Hematopoietic multipotent progenitor cell treated with erythropoietin and hydrocortisone succinate and interleukin-3 and kit ligand, for 17 days (in vitro differentiated cells): Measurements from ENCODE around the gene FYN.

ENCODE experiments used
- DNase-seq: peaks from one replicate; pipeline ENCODE4 v3.0.0-alpha.2; 2015; ENCODE audit warnings: low spot score

The FYN gene

DNA sequence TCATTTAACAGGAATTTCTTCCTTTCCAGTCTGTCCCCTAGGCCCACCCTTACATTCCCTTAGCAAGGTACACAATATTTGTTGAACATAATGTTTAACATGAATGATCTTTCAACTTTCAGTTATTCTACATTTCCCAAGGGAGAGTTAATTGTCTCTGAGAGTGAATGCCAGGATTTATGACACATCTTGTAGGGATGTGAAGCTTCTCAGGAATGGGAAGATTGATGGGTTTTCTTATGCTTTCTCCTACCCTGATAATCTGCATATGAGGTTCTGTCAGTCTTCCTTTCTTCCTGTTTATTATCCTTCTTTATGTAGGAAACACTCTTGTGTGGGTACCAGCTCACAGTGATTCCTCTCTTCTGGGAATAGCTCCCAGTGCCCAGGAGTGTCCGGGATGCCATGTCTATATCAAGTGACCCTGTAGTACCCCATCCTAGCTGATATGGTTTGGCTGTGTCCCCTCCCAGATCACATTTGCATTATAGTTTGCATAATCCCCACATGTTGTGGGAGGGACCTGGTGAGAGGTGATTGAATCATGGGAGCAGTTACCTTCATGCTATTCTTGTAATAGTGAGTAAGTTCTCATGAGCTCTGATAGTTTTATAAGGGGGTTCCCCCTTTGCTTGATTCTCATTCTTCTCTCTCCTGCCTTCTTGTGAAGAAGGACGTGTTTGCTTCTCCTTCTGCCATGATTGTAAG, 7.1 kb upstream of the FYN start:
- no peak for DNase-seq

DNA sequence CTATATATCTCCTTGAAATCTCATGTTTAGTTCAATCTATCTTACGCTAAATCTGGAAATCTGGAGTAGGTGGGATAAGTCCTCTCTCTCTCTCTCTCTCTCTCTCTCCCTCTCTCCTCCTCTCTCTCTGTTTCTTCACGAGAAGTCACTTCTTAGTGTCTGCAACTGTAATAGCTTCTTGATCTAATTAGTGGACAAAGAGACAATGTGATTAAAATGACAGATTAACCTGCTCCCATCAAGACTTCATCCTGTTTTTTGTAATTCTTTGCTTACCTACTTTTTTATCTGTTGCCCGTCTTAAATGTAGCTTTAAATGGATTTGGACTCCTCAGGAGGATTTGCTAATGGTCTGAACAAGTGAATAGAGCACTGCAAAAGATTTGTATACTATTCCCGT, 2.5 kb upstream of the FYN start:
- DNase-seq = no peak

DNA sequence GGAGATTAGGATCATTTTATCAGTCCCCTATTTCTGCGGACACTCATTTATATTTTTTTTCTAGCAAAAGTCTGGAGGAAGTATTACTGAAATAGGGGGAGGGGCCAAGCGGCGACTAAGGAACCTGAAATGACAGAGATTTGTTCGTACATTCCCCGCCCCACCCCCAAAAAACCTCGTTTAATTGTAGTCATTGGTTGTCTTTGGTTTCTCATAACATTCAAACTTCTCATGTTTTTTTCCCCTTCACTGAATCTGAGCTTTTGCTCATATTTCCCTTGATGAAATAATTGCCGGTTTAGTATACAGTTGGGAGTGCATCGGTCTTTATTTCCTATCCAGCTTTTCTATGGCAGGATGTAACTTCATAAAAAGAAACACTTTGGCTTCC, 768 bp upstream of the FYN start:
- DNase-seq = no peak

DNA sequence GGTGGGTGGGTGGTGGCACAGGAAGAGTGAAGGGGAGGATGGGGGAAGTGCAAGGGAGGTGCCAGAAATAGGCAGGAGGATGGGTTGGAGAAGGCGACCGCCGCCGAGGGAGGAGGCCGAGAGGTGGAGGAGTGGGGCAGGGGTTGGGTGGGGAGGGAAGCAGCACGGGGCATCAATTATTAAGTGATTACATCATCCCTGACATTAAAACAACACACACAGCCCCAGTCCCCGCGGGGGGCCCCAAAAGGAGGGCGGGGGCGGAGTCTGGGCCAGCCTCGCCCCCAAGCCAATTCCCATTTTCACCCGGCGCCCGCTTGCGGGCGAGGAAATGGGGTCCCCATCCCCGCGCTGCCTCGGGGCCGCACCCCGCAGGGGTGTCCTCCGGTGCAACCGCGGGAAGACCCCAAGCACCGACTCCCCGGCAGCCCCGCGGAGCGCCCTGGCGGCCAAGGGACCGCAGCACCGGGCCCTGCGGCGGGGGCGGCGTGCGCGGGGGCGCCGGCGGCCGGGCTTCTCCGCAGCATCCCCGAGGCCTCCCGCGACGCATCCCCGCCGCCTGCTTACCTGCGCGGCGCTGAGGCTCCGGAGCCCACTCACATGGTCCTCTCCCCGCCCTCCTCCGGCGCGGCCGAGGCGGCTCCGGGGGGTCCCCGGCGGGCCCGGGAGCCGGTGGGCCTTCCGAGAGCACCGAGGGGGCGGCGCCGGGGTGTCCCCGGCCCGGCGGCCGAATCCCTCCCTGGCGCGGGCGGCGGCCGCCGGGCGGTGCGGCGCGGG, 663 bp downstream of the FYN start:
- DNase-seq = no peak

DNA sequence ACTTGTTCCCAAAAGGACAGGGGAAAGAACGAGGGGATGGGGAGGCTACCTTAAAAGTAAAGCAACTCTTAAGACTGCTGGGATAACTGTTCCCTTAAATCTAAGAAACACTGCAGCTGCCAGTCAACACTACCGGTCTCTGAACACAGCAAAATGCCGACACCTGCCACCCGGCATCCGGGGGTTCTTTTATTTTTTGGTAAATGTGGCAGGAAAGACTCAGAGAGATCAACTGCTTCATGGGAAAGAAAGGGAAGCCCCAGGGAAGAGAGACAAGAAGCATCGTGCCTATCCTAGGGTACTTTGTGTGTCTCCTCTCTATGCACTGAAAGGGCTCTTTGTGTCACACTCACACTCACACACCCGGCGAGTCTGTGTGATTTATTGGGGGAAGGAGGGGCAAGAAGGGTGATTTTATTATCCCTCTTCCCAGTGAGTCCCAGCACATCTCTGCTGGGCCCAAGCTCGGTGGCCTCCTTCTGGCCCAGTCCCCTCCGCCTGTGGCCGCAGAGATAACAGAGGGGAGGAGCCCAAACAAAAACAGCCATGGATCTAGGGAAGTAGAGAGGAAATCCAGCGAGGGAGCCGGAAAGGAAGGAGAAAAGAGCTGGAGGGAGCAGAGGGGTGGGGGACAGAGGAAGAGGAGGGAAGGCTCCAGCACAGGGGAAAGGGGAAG, 1.4 kb downstream of the FYN start:
- DNase-seq = peak; percentile 17

DNA sequence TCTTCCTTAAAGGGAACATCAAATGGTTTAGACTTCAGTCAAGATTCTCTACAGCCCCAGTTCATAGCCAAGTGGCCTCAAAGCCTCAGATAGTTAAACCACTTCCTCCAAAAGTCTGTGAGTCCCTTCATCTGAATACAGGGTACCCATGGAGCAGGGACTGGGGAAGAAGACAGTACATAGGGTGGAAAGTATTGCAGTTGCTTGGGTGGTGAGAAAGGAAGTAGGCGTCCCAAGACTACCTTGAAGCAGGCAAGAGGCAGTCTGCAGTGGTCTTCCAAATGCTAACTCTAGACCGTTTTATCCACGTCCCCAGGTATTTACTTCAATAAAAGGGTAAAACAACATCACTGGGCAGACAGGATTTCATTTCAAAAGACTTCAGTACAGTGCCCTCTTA, 2.0 kb downstream of the FYN start:
- DNase-seq = no peak

DNA sequence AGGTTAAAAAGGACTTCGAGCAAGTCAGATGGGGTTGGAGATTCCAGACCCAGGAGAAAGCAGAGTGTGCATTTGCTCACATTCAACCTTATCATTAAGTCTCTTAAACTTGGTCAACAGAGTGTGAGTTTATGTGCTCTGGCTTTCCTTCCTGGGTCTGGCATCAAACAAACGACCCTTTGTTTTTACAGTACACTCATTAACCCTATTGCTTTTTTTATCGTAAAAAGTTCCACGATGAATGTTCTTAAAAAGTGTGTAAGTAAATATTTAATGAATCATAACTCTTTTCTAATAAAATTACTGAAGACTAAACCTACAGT, 2.5 kb downstream of the FYN start:
- no peak for DNase-seq

DNA sequence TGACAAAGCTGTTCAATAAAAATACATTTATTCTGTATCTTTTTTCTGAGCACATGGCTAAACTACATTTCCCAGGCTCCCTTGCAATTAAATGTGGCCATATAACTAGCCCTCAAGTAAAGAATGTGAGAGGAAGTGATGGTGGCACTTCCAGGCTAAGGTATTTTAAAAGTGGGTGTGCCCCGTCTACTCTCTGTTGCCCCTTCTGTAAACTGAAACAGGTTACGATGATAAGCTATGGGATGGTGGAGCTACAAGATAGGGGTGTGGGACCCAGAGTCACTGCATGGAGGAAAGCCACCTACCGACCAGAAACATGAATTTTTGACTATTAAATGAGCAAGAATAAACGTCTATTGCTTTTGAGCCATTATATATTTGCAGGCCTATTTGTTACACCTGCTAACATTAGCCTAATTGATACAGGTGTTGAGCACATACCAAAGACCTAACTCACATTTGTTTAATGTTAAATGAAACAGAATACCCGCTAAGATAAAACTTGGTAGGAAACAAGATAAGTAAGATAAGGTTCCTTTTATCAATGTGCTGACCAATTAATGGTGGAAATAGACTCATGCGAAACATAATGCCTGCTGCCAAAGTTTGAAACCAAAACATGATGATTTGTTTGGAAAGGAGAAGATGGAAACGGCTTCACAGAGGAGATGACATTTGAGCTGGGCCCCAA, 3.1 kb downstream of the FYN start:
- DNase-seq = no peak

DNA sequence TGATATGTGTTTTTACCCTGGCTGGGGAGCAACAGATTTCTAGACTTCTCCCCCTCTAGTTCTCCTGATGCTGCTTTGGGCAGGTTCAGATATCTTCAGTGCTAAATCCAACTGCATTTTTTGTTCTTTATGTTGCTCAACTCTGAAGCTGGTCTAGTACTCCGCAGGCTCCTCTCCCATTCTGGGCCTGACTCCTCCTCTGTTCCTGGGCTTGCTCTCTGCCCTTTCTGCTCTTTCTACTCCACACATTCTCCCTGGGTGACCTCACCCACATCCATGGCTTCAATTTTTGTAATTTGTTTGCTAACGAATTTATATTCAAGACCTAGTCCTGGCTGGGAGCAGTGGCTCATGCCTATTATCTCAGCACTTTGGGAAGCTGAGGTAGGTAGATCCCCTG, 6.4 kb downstream of the FYN start:
- DNase-seq = no peak

DNA sequence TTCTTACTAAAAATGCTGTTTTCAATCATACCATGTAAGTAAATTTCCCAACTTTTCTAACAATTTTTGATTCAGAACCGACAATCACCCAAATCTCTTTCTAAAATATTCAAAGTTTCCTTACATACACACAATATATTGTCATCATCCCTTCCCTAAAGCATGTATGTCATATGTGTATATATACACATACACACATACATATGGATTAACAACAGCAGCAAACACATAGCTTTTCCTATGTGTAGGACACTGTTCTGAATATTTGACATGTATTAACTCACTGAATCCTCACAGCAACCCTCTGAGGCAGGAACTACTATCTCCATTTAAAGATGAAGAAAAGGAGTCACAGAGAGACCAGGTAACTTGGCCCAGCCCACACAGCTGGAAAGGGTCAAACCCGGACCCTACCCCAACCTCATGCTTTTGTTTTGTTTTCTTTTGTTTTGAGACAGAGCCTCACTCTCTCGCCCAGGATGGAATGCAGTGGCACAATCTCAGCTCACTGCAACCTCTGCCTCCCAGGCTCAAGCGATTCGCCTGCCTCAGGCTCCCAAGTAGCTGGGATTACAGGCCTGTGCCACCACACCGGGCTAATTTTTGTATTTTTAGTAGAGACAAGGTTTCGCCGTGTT, 7.2 kb downstream of the FYN start:
- DNase-seq = no peak

DNA sequence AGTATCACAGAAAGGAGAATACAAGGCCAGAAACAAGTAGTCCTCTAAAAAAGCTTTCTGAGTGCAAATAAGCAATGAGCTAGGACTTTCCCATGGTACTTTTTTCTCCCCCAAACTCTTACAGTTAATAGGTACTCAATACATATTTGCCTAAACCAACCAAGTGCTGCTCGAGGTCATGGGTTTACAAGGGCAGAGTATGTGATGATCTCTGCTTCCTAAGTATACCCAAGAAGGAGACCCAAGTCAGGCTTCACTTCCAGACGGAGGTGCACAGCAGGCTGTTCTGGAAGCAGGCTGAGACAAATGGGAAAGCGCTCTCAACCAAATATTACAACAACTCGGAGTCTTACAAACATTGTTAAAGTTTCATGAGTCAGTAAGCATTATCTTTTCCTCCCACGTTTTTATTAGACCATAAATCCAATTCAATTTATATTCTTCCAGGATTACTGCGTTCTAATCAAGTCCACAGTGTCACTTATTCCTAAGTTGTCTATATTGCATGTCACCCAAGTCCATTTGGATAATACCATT, 8.1 kb downstream of the FYN start:
- DNase-seq = no peak

DNA sequence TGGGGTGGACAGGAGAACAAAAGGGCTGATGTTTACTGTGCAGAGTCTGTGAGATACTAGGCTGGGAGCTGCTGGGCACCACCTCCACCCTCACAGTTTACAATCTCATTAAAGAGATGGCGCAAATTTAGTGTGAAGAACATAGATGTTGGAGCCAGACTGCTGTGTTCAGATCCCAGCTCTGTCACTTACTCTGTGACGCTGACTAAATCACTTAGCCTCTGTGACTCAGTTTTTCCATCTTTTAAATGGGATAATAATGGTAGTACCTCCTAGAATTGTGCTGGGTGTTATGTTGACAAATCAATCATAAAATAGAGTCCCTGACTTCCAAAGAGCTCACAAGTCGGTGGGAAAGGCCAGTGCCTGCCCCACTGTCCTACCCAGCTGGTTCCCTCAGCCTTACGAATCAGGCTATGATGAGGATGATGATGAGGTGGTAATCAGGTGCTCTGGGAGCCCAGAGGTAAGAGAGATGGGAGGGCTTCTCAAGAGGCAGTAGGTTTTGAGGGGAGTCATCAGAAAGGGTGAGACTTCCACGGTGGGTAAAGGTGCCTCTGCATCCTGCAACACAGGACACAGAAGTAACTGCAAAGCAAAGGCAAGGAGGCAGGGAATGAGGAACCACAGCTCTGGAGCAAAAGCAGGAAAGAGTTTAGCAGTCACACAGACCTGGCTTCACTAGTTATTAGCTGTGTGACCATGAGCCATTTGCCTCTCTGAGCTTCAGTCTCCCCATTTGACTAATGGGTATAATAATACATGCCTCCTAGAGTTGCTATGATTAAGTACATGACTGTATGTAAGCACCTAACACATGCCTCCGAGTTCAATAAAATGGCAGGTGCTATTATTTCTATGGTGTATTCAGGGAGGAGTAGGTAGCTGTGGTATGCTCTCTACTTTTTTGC, 8.9 kb downstream of the FYN start:
- DNase-seq = no peak

DNA sequence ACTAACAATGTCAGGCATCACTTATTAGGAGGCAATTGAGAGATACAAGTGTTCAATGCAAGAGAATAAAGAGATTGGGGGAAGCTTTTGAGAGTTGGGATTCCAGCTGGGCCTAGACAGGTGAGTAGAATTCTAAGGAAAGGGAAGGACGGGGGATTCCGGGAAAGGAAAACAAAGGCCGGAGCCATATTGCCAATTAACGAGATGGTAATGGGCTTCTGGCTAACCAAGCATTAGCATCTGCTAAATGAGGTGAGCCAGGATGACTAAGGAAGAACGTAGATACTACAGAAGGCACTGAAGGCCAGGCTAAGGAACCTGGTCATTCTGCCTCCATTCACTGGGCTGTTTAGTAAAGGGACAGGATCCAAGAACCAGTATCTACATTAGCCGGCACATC, 10.5 kb downstream of the FYN start:
- DNase-seq = no peak

DNA sequence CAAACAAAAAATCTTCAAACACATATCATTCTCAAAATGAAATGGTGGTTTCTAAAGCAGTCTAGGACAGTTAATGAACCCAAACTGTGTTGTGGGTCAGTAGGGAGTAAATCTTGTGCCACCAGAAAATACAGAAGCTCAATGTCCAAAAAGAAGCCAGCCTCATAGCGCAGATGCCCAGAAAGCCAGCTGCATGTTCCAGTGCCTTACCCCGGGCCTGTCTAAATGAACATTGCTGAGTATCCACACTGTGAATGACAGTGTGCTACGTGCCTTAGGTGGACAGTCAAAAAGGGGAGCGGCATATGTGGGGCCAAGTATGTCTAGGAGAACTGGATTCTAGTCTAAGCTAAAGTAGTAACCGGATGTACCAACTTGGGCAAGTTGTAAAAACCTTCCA, 10.9 kb downstream of the FYN start:
- DNase-seq = no peak

DNA sequence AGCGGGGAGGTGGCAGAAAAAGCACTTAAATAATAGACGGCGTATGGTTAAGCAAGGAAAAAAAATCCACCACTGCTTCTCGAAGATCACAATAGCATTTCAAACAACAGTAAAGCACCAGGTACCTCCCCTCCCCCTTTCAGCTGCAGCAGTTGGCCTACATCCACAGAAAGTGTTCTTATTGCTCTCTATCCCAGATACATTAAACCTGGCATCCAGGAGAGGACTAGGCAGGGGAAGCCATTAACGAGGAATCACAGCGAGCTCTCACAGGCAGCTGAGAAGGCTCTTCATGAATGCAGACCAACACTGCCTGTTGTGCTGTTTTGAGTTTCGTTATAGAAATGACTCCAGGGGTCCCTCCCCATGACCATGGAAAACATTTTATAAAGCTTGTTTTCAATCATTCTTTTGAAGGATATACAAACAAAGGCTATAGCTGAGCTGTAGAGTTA, 11.8 kb downstream of the FYN start:
- no peak for DNase-seq

DNA sequence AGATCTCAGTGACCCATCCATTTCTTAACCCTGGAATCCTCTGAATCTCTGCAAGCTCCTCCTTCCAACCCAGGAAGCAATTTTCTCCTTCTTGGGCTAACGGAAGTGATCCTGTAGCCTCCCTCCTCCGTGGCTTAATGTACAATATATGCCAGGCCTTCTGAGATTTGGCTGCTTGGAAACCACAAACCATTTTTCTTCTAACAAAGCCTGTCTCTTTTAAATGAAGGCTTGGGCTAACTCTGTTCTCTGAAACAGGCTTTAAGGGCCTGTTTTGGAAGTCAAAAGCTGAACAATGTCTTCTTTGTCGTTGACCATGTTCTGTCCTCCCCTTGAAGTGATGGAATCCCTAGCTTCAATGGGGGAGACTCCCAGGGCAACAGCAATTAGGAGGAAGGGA, 14.9 kb downstream of the FYN start:
- no peak for DNase-seq

DNA sequence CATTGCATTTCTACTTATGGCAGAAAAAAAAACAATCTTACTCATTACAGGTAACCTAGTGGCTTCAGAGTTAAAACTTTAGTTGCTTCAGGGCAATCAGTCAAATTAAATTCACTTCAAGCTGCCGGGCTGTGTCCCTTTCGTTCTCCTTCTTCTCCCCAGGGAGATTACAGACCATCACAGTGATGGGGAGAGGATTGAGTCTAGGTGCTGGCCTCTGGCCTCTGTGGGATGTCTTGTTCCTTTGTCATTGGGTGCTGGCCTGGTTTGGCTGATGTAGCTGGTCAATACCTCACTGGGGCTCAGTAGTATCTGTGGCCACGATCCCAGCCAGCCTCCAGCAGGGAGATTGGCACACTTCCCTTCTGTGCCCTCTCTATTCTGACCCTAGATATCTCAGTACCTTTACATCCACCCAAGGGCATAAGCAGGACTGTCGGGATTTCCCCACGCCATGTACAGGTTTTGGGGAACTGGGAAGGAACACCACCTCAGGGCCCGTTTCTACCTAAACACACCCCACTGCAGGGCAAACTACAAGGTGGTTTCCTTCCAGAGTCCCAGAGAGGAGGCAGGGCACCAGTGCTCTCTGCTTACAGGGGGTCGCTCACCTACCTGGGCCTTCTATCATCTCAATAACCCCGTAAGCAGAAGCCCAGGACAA, 15.4 kb downstream of the FYN start:
- no peak for DNase-seq

DNA sequence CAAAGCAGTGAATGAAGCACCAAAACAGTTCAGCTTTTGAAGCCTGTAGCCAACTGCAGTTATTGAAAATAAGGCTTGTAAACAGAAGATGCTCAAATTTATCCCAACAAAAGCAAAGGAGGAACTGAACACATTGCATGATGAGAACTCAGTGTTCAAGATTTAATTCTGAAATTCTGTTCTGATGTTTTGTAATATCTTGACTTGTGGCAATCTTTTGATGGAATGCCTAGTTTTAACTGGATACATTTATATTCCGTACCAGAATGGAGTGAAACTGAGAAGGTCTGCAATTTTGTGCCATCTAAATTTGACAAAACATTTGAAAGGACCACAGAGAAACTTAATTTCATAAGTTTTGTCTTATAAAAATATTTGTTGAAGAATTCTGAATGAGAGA, 17.5 kb downstream of the FYN start:
- DNase-seq = no peak

DNA sequence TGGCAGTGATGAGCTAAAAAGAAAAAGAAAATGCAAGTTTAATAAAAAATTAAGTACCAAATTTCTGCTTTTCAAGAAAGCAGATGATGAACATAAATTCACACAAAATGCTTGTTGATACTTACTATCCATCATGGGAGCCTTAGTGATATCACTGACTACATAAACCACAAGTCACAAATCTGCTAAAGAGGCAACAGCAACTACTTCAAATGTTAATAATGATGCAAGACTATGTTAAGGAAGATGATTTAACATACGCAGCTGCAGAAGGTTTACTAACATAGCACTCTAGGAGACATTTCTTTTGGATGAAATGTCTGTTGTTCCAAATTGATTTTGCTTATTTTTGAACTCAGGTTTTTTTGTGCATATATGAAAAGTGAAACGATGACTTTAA, 18.6 kb downstream of the FYN start:
- DNase-seq = no peak

DNA sequence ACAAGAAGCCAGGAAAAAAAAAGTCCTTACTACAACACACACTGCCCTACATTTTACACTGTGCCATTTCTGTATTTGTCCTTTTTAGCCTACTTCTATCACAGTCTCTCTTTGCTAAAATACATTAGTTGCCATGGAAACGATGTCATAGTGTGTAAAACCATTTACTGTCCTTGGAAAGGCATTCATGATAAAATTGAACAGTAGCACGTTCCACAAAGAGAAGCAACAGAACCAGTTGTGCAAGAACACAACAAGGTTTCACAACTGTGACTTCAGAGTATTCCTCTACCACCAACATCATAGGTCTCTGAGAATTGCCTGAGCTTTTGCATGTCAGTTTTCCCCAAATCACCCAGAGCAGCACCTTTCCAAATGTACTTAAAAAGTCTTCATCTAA, 20.5 kb downstream of the FYN start:
- no peak for DNase-seq
